NCI-H524 (cell line): Measurements from ENCODE around the gene CDADC1.

ENCODE experiments used
- DNase-seq, 2 experiments: peaks; one replicate each; lab custom pipeline; 2025; lab: John Stamatoyannopoulos, UW

The CDADC1 gene

DNA sequence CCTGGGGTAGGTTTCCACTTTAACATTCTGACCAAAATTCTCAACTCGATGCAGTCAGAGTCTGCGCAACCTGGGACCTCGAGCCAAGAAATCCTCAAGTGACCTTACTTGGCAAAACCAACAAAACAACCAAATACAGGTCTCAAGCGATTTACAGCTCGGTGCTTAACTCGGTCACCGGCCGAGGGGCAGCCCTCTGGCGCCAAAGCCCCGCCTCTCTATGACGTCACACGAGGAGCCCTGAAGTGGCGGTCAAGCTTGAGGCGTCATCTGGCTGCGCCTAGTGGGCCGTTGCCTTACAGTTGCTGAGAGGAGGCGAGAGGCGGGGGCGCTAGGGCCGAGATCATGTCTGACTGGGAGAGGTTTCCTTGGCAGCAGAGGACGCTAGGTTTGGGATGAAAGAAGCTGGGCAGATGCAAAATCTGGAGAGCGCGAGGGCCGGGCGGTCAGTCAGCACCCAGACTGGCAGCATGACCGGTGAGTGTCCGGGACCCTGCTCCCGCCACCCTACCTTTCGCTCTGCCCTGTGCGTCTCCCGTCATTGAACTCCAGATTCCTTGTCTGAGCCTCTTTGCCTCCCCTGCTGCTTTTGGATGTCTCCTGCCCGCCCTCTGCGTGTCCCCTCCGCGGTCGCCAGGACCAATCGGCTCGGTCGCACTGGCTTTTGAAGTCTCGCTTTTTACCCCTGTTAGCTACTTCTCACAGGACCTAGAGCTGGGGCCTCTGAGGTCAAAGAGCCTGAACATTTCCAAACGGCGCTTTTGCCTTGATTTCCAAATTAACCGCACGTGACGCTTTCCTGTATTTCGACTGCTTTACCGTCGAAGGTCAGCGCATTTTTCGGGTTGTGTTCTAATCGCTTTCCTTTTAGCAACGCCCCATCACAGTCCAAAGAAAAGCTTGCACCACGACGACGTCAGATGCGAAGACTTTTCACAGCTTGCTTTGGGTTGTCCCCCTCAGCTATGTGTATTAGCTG, at the start of gene CDADC1:
CDADC1 (plus strand) TSS at position 283 of the 979 bp plus-strand sequence; CDS start at position 396, 113 bp downstream.
- peak; percentile 78 to 91 for DNase-seq

DNA sequence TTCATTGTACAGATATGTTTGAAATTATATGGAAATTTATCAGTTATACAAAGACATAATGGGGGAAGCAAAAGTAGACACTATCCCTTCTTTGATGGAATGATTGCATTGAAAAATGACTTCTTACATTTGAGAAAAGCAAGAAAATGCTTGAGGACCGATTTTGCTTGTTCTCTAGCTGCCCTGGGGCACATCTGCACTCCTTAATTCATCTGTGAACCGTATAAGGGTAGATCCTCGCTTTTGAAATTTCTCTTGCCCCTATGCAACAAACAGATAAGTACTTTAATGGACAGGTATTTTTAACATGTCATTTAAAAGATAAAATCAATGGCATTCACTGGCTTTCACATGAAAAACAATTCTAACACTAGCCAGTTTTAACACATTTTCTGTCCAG, 41.1 kb upstream of the CDADC1 start:
- no peak for DNase-seq

DNA sequence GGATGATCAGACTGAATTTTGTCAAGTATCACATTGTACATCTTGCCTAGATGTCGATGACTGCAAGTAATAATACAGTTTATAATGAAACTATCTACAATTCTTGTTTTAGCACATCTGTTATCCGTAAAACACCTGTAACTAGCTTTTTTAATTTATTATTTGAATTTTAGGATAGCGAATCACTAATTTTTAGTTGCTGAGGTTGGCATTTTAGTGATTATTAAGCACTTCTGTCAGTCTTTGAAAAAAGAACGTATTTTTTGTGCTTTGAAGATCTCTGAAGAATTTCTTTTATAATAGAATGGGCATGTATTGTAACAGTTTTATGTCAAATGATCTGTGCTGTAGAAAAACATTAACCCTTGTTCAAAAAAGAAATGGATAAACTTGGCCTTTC, 39.1 kb upstream of the CDADC1 start:
- DNase-seq: no peak

- no peak for DNase-seq
These were observed 37.6 kb upstream of the CDADC1 start for GRCh38 chr13:49210114-49210513.

- no peak for DNase-seq
These were observed 37.1 kb upstream of the CDADC1 start for GRCh38 chr13:49210669-49211068.

DNA sequence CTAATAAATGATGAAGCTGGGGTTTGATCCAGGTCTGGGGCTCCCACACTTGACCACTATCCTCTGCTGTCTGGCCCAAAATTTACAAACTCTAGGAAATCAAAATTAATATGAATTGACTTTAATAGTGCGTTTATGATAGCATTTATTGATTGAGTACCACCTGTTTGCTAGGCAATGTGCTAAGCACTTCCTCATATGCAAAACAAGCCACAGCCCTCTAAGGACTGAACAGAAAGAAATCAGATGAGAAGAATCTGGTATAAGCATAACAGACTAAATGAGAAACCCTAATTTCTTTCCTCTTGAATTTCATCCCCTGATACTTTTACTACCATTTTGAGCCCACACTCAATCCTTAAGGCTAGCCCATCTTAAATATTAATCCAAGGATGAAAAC, 34.2 kb upstream of the CDADC1 start:
- DNase-seq: no peak

- DNase-seq: no peak
These were observed 33.5 kb upstream of the CDADC1 start for GRCh38 chr13:49213997-49214916.

GRCh38 chr13:49214917-49215376, 32.8 kb upstream of the CDADC1 start:
- peak in 1 of 2 experiments; percentile 23 for DNase-seq

DNA sequence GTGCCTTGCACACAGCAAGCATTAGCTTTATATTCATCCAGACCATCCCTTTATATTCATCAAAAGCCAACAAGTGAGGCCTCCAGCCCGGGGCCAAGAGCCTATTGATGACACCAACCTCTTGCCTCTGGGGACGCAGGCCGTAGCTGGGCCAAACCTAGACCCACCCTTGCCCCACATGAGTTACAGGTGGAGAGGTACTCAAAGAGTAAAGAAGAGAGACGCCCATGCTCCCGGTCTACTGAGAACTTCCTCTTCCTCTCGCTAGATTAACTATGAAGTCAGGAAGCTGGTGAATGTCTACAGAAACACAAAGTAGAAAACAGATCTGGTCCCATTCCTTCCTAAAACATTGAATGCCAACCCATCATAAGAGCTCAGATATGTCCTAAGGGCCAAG, 31.4 kb upstream of the CDADC1 start:
- DNase-seq: no peak

DNA sequence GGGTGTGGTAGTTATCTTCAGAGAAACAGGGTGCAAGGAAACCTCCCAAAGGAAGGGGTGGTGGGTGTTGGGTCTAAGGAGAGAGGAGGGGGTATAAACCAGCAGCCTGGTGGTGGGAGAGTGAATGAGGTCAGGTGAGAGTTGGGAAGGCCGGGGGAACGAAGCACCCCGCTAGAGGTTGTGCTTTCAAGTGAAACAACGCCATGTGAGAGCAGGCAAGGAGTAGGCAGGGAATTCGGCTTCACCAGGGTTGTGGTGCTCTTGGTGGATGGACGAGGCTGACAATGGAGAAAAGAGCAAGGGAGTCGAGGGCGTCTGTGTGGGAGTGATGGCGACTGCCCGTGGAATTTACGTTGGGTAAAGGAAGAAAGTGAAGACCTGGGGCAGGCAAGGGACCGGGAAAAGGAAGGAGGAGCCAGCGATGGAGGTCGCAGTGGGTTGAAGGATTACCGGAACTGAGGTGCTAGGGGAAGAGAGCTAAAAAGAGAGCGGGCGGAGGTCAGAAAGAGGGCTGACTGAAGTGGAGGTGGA, 29.7 kb upstream of the CDADC1 start:
- DNase-seq: no peak

- no peak for DNase-seq
These were observed 29.2 kb upstream of the CDADC1 start for GRCh38 chr13:49218493-49219051.

- DNase-seq: peak in 1 of 2 experiments; percentile 50
These were observed 28.1 kb upstream of the CDADC1 start for GRCh38 chr13:49219647-49220035.

- peak in 1 of 2 experiments; percentile 46 for DNase-seq
These were observed 27.5 kb upstream of the CDADC1 start, which contains the start of gene MLNR for GRCh38 chr13:49220036-49220855. Gene MLNR (plus strand): TSS chr13:49220338. CDS start chr13:49220338, 0 bp downstream.

DNA sequence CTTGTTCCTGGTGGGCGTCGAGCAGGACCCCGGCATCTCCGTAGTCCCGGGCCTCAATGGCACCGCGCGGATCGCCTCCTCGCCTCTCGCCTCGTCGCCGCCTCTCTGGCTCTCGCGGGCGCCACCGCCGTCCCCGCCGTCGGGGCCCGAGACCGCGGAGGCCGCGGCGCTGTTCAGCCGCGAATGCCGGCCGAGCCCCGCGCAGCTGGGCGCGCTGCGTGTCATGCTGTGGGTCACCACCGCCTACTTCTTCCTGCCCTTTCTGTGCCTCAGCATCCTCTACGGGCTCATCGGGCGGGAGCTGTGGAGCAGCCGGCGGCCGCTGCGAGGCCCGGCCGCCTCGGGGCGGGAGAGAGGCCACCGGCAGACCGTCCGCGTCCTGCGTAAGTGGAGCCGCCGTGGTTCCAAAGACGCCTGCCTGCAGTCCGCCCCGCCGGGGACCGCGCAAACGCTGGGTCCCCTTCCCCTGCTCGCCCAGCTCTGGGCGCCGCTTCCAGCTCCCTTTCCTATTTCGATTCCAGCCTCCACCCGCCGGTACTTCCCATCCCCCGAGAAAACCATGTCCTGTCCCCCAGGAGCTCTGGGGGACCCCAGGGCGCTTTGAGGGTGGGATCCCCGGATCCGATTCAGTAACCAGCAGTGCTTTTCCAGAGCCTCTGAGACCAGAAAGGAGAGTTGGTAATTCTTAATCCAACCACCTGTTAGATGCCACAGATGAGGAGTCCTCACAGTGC, 26.7 kb upstream of the CDADC1 start:
- peak in 1 of 2 experiments; percentile 12 for DNase-seq

DNA sequence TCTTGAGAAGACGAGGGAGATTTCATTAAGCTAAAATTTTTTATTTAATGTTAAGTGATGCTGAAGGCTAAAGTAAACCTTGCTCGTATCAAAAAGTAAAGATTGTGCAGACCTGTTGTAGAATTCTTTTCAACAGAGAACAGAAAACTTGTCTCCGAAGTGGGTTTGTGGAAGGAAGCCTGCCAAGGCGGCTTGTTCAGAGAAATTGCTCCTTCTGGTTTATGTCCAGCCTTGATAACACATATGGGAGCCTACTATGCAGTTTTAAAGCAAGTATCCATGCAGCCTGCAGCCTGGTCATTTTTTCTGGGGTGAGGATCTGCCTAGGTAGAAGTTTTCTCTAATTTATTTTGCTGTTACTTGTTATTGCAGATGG, 26.1 kb upstream of the CDADC1 start:
- DNase-seq: no peak

GRCh38 chr13:49225223-49226042, 22.3 kb upstream of the CDADC1 start:
- DNase-seq: no peak

GRCh38 chr13:49226613-49227012, 21.1 kb upstream of the CDADC1 start:
- no peak for DNase-seq

DNA sequence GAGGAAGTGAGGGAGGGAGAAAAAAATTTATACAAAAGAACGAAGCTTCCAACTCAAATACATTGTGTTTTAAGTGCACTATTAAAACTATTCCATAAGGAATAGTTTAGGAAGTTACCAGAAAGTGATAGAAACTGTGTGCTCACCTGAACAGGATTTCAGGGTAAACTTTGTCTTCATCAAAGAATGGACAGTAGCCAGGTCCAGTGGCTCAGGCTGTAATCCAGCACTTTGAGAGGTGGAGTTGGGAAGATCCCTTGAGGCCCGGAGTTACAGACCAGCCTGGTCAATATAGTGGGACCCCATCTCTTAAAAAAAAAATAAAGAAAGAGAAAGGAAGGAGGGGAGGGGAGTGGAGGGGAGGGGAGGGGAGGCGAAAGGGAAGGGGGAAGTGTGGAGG, 13.0 kb upstream of the CDADC1 start:
- DNase-seq: no peak

GRCh38 chr13:49235856-49236431, 11.8 kb upstream of the CDADC1 start:
- no peak for DNase-seq
